ENCODE results near the gene HK2.
"Not testable (repeated sequence)": the region's sequence is repeated elsewhere in the genome, so short reads cannot be mapped to it uniquely, and the experiment has no call there.

The HK2 gene

DNA sequence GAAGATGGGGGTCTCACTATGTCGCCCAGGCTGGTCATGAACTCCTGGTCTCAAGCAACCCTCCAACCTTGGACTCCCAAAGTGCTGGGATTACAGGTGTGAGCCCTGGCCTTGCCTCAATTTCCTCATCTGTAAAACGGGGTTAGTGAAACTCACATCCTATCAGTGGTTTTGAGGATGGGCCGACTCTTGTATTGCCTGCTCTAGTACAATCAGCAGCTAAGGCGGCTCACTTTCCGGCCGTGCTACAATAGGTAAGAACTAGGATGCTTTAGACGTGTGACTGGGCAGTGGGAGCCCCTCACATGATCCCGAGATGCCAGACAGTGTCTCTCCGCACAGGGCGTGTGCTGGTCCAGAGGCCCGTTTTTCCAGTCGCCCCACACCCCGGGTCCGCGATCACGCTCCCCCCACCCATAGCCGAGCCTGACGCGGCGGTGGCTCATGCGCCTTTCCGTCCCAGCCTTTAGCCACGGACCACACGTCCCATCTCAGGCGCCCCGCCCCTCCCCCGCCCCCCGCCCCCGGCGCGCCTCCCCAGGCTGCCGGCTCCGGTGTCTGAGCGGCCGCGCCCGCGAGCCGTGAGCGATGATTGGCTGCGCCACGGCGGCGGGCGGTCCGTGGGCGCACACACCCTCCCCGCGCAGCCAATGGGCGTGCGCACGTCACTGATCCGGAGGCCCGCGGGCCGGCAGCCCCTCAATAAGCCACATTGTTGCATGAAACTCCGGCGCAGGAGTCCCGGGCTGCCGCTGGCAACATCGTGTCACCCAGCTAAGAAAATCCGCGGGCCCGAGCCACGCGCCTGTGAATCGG lies at the start of gene HK2:
TSS of gene HK2 (plus strand) at position 710 of the 816 bp plus-strand sequence. CDS start 454 bp downstream, outside the sequence.
- DNase-seq, result peak; percentile 93

GRCh38 chr2:74789271-74789670 lies 44.7 kb upstream of the HK2 start:
- no peak for DNase-seq

GRCh38 chr2:74792282-74792681 lies 41.6 kb upstream of the HK2 start:
- no peak for DNase-seq

- not testable (repeated sequence) for DNase-seq
These were observed 39.0 kb upstream of the HK2 start for GRCh38 chr2:74794878-74795277.

DNA sequence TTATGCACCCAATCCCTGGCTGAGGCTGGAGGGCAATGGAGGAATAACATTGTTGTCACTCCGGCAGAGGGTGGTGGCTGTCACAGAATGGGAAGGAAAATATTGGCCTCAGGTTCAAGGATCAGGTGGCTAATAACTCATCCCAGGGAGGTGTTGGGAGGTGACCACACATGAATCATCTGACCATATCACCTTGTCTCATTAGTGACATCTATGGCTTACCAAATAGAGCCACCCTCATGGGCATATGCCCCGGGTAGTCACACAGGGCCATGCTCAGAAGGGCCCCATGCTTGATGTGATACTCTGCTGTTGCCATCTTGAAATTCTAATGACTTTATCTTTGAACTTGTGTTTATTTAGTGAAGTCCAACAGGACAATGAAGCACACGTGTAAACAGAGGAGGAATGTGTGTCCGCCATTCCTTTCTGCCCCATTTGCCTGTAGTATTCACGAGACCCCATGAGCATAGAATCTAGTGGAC lies 27.5 kb upstream of the HK2 start:
- DNase-seq, result no peak

- no peak for DNase-seq
These were observed 27.0 kb upstream of the HK2 start for GRCh38 chr2:74806920-74807319.

GRCh38 chr2:74812787-74813590 lies 20.9 kb upstream of the HK2 start:
- no peak for DNase-seq

- DNase-seq, result no peak
These were observed 19.8 kb upstream of the HK2 start for GRCh38 chr2:74814102-74814501.

DNA sequence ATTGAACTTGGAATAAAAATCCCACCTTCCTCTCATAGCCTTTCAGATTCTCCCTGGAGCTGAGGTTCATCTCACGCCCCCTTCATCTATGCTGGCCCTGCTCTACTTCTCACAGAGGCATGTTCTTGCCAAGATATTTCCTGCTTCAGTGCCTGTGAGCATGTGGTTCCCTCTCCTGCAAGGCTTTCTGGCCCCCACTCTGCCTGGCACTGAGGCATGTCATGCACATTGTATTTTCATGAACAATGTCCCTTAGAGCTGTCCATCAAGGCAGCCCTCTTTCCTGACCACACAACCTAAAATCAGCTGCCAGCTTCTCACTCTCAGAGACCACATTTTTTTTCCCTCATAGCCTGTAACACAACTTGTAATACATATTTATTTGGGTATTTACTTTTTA lies 18.0 kb upstream of the HK2 start:
- DNase-seq, result no peak

GRCh38 chr2:74816540-74817303 lies 17.2 kb upstream of the HK2 start:
- no peak for DNase-seq

DNA sequence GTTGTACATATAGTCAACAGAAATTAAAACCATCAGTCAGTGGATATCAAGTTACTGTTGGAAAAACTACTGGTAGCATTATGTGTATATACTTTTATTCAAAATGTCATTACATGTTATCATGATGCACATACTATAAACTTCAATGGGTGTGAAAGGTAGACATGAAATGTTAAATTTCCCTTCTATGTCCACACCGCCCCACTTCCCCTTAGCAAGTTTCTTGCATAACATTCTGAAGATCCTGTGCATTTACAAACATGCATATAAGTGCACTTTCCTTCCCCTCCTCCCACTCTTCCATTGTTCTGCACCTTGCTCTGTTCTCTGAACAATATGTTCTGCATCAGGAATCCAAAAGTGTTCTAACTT lies 16.6 kb upstream of the HK2 start:
- DNase-seq, result no peak

DNA sequence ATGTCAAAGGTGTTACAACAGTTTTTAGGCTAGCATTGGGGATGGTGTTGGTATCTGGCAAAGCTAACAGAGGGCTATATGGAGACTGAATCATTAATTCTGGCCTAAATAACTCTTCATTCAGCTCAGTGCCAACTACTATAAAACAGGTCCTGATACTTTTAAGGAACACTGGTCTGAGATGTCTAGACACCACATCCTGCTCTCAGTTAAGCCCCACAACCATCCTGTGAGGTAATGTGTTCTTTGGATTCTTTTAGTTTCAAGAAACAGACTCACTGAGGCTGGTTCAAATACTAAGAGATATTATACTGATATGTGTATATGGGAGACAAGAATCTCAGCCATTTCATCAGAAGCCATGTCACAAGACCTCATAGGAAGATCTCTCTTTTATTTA lies 14.2 kb upstream of the HK2 start:
- DNase-seq, result no peak

DNA sequence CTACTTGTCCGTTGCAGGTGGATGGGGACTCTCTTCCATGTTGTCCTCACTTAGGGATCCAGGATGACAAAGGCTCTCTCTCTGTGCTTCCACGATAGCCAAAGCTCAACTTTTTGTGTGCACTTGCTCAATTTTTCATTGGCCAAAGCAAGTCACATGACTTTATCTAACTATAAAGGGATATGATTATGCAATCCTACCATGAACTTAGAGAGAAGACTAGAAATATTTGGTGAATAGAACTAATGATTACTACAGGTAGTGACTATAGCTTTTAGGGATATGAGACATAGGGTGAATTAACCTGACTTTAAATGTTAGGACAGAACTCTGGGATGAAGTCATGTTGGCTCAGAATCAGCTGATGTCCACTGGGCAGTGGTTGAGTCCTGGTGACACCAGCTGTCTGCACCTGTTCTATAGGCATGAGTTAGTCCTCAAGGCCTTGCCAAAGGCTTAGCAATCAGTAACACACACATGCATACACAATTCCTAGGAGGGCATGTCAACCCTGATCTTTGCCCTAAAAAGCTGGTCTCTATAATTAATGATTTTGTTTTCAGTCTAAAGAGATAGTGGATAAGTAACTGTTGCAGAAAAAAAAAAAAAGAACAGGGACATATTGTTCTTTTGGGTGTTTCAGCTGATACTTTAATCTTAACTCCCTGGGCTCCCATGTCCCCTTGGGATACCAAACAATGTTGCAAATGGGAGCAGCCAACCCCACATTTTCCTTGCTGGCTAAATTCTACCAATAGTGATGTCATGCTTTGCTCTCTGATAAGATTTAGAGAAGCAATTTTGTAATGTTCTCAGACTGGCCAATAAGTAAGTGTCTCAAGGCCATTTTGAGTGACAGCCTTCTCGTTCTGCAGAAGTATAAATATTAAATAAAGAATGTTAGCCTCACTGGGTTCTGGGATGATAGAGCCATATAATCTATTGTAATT lies 12.5 kb upstream of the HK2 start:
- no peak for DNase-seq

DNA sequence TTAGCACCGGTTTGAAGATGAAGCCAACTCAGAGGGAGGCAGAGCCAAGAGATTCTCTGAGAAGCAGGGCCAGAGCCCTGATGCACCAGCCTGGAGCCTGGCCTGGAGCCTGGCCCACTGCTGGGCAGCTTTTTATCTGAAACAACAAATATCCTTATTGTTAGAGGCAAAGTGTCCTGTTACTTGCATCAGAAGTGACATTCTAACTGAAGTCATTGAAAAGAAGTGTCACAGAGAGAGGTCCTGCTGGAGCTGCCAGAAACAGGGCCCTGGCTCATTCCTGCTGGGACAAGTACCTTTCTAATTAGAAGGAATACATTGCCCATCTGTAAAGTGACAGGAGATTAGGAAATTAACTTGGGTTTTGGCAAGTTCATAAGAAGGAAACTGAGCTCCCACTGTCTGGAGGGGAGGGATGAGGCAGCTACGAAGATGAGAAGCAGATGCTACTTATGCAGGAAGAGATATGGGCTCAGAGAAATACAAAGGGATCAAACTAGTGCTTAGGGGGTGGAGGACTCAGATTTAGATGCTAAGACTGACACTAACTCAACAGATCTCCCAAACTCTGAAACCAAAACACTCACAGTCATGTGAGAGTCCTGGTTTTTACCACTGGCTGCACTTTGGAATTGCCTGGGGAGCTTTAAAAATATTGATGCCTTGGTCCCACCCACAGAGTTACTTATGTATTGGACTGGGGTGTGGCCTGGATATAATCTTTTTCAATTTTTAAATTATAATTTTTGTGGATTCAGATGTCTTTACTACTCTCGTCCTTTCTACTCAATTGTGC lies 11.0 kb upstream of the HK2 start:
- DNase-seq, result no peak

- no peak for DNase-seq
These were observed 9.2 kb upstream of the HK2 start for GRCh38 chr2:74824679-74825078.

GRCh38 chr2:74828543-74828942 lies 5.4 kb upstream of the HK2 start:
- no peak for DNase-seq

DNA sequence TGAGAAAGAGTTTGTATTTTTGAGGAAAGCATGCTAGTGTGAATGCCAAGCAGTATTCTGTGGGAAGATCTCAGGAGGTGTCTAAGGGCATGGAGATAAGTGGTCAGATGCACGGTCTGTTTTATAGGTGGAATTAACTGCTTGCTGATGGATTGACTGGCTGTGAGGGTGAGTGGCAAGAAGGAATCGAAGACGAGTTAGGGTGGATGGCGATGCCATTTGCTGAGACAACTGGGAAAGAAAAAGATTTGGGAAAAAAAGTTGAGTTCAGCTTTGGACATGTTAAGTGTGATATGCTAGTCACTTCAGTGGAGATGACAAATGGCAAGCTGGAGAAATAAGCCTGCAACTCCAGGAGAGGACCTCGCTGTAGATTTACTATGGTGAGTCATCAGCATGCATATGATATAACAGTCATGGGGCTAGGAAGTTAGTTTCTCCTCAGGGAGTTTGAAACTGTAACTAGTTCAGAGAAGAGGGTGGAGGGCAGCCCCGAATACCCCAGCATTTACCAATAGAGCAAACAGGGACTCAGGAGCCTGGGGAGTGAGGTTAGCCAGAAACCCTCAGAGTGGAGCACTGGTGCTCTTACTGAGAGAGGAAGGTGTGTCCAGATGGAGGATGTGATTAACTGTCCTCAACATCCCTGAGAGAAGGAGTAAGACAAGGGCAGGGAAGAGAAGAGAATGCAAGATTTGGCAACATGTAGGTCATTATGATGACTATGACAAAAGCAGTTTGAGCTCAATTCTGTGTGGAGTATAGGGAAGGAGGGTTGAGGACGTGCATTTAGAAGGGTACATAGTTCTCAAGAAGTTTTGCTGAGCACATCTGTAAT lies 2.0 kb upstream of the HK2 start:
- DNase-seq, result no peak

- DNase-seq, result peak; percentile 30
These were observed 386 bp downstream of the HK2 start for GRCh38 chr2:74834234-74834791.

- peak; percentile 85 for DNase-seq
These were observed 1.1 kb downstream of the HK2 start for GRCh38 chr2:74834792-74835755.
